A549 (cell line): ENCODE measurements around the gene FAM50A. TPM values are rescaled to one million over a fixed set of nuclear protein-coding genes. Genes with fewer than 3 reads are reported as not detected.

Source experiments
- ATAC-seq, 2 experiments: fragments of 200-7000 bp in 1 of 2; fragments of >200 bp in 1 of 2; cut with Nextera tagmentation in 1 of 2; cut with Tn5 transposase in 1 of 2; 3 replicates each; pipeline versions ENCODE4 v1.8.0 to v1.9.1; 2018 to 2020; ENCODE audit warnings: mild to moderate bottlenecking in 1 of 2, moderate library complexity in 1 of 2
- CTCF ChIA-PET: fragments of 300-600 bp; sonication (Branson Sonifier 250); formaldehyde crosslinking; extraction: SDS; loops from one replicate; lab custom pipeline; 2021; ENCODE audit warnings: antibody characterized with exemption, inconsistent platforms; lab: Yijun Ruan, JAX
- POLR2A ChIA-PET: fragments of 350-600 bp; formaldehyde crosslinking; extraction: SDS; loops from one replicate; lab custom pipeline; 2021; ENCODE audit warnings: antibody characterized with exemption, inconsistent platforms; lab: Yijun Ruan, JAX
- DNase-seq, 2 experiments: peaks; one replicate each; pipeline versions ENCODE4 v3.0.0 to v3.0.0-alpha.2; 2011 to 2016; ENCODE audit warnings: low read depth in 1 of 2, low spot score in 1 of 2
- FAIRE-seq: peaks from 2 replicates; lab custom pipeline; 2011; peaks lifted over from hg19 to GRCh38; lab: Jason Lieb, UNC
- H3K27ac ChIP-seq, 2 experiments: fragments of >200 bp; sonication (Bioruptor Twin); formaldehyde crosslinking; 3 replicates each; pipeline ENCODE4 v1.5.1; 2016 to 2017
- H3K4me1 ChIP-seq: fragments of >200 bp; sonication (Bioruptor Twin); formaldehyde crosslinking; 3 replicates; pipeline ENCODE4 v1.6.1; 2016
- H3K4me2 ChIP-seq: fragments of >200 bp; sonication (Bioruptor Twin); formaldehyde crosslinking; 3 replicates; pipeline ENCODE4 v1.6.1; 2016
- H3K4me3 ChIP-seq: fragments of >200 bp; sonication (Bioruptor Twin); formaldehyde crosslinking; 3 replicates; pipeline ENCODE4 v1.5.1; 2016
- H3K9me3 ChIP-seq: fragments of >200 bp; sonication (Bioruptor Twin); formaldehyde crosslinking; 3 replicates; pipeline ENCODE4 v1.6.1; 2016
- CBX2 ChIP-seq: fragments of 200-600 bp; sonication (generic); IDR thresholded peaks from 2 replicates; pipeline ENCODE4 v1.6.1; 2016; ENCODE audit warnings: low read depth, mild to moderate bottlenecking, borderline replicate concordance
- CBX8 ChIP-seq: fragments of 200-600 bp; sonication (generic); IDR thresholded peaks from 2 replicates; pipeline ENCODE4 v1.6.1; 2016
- CEBPB ChIP-seq, 2 experiments: fragments of >200 bp in 1 of 2; sonication (Bioruptor Twin) in 1 of 2; formaldehyde crosslinking in 1 of 2; IDR thresholded peaks; 2 replicates each; pipeline ENCODE4 v1.6.1; 2012 to 2016
- CHD4 ChIP-seq: fragments of 200-600 bp; sonication (generic); IDR thresholded peaks from 2 replicates; pipeline ENCODE4 v1.6.1; 2016; ENCODE audit warnings: antibody characterized with exemption, mild to moderate bottlenecking, borderline replicate concordance
- CTCF ChIP-seq: fragments of >200 bp; sonication (Bioruptor Twin); formaldehyde crosslinking; IDR thresholded peaks from 3 replicates; pipeline ENCODE4 v1.5.1; 2016
- EHMT2 ChIP-seq: fragments of 200-600 bp; sonication (generic); IDR thresholded peaks from 2 replicates; pipeline ENCODE4 v1.6.1; 2016; ENCODE audit warnings: antibody characterized with exemption, low read depth, mild to moderate bottlenecking, moderate library complexity
- ELK1 ChIP-seq: fragments of 150-350 bp; IDR thresholded peaks from 2 replicates; pipeline ENCODE4 v1.6.1; 2014; ENCODE audit warnings: low read depth, mild to moderate bottlenecking, low read length
- EP300 ChIP-seq, 2 experiments: fragments of >200 bp; sonication (Bioruptor Twin); formaldehyde crosslinking; IDR thresholded peaks; 2 replicates in 1 of 2; 3 replicates in 1 of 2; pipeline ENCODE4 v1.6.1; 2016 to 2017
- ESRRA ChIP-seq: fragments of 150-350 bp; IDR thresholded peaks from 2 replicates; pipeline ENCODE4 v1.6.1; 2014; ENCODE audit warnings: mild to moderate bottlenecking, low read length, borderline replicate concordance
- FOSL2 ChIP-seq, 2 experiments: fragments of 450-650 bp in 1 of 2; fragments of >200 bp in 1 of 2; sonication (Bioruptor Twin) in 1 of 2; formaldehyde crosslinking; IDR thresholded peaks; 2 replicates each; pipeline versions ENCODE4 v1.5.0 to v1.6.1; 2016 to 2020; ENCODE audit warnings: mild to moderate bottlenecking in 1 of 2, moderate library complexity in 1 of 2
- FOXS1 ChIP-seq: fragments of 250-450 bp; sonication (Bioruptor Pico); IDR thresholded peaks from 2 replicates; pipeline ENCODE4 v1.5.0; 2020; ENCODE audit warnings: mild to moderate bottlenecking, moderate library complexity
- HEYL ChIP-seq: fragments of 250-450 bp; sonication (Bioruptor Pico); IDR thresholded peaks from 2 replicates; pipeline ENCODE4 v1.8.0; 2021; ENCODE audit warnings: mild to moderate bottlenecking, moderate library complexity
- HOXA7 ChIP-seq: fragments of 250-450 bp; sonication (Bioruptor Pico); IDR thresholded peaks from 2 replicates; pipeline ENCODE4 v1.5.0; 2020; ENCODE audit warnings: mild to moderate bottlenecking, moderate library complexity
- HOXB13 ChIP-seq: fragments of 250-450 bp; sonication (Bioruptor Pico); IDR thresholded peaks from 2 replicates; pipeline ENCODE4 v1.5.0; 2020; ENCODE audit warnings: low read depth, mild to moderate bottlenecking, moderate library complexity
- JUN ChIP-seq, 2 experiments: fragments of >200 bp; sonication (Bioruptor Twin); formaldehyde crosslinking; IDR thresholded peaks; 2 replicates in 1 of 2; 3 replicates in 1 of 2; pipeline ENCODE4 v1.6.1; 2016 to 2017
- JUNB ChIP-seq: fragments of >200 bp; sonication (Bioruptor Twin); formaldehyde crosslinking; IDR thresholded peaks from 2 replicates; pipeline ENCODE4 v1.6.1; 2016
- KDM1A ChIP-seq: fragments of 200-600 bp; sonication (generic); IDR thresholded peaks from 2 replicates; pipeline ENCODE4 v1.6.1; 2016; ENCODE audit warnings: low read depth, mild to moderate bottlenecking
- KDM5A ChIP-seq: fragments of 200-600 bp; sonication (generic); IDR thresholded peaks from 2 replicates; pipeline ENCODE4 v1.6.1; 2016; ENCODE audit warnings: antibody characterized with exemption, mild to moderate bottlenecking
- MAZ ChIP-seq: fragments of 150-350 bp; IDR thresholded peaks from 2 replicates; pipeline ENCODE4 v1.6.1; 2014; ENCODE audit warnings: antibody characterized with exemption, low read depth, low read length, borderline replicate concordance
- NFE2L2 ChIP-seq: fragments of 150-350 bp; conservative IDR thresholded peaks from 2 replicates; pipeline ENCODE4 v1.6.1; 2014; ENCODE audit warnings: low read length
- NPAS2 ChIP-seq: fragments of 250-450 bp; sonication (Bioruptor Pico); IDR thresholded peaks from 2 replicates; pipeline ENCODE4 v1.8.0; 2022; ENCODE audit warnings: mild to moderate bottlenecking, moderate library complexity, borderline replicate concordance
- NR3C1 ChIP-seq: fragments of >200 bp; sonication (Bioruptor Twin); formaldehyde crosslinking; IDR thresholded peaks from 3 replicates; pipeline ENCODE4 v1.6.1; 2017
- PBX3 ChIP-seq: IDR thresholded peaks from 2 replicates; pipeline ENCODE4 v1.6.1; 2012
- PHF8 ChIP-seq: fragments of 200-600 bp; sonication (generic); IDR thresholded peaks from 2 replicates; pipeline ENCODE4 v1.6.1; 2016; ENCODE audit warnings: low read depth, mild to moderate bottlenecking, antibody characterized with exemption, moderate library complexity, borderline replicate concordance
- POLR2A ChIP-seq: IDR thresholded peaks from 2 replicates; pipeline ENCODE4 v1.6.1; 2012; ENCODE audit warnings: mild to moderate bottlenecking, low read length
- RARB ChIP-seq: fragments of 250-450 bp; sonication (Bioruptor Pico); IDR thresholded peaks from 2 replicates; pipeline ENCODE4 v1.8.0; 2021; ENCODE audit warnings: mild to moderate bottlenecking, moderate library complexity
- RCOR1 ChIP-seq: fragments of 150-350 bp; IDR thresholded peaks from 2 replicates; pipeline ENCODE4 v1.6.1; 2014; ENCODE audit warnings: antibody characterized with exemption, low read length, low read depth
- REST ChIP-seq: fragments of 200-600 bp; sonication (generic); IDR thresholded peaks from 2 replicates; pipeline ENCODE4 v1.6.1; 2016; ENCODE audit warnings: antibody characterized with exemption, mild to moderate bottlenecking, moderate library complexity
- SMC3 ChIP-seq: fragments of >200 bp; sonication (Bioruptor Twin); formaldehyde crosslinking; IDR thresholded peaks from 3 replicates; pipeline ENCODE4 v1.6.1; 2018; ENCODE audit warnings: inconsistent platforms
- SREBF2 ChIP-seq: fragments of 450-650 bp; IDR thresholded peaks from 2 replicates; pipeline ENCODE4 v1.6.1; 2014; ENCODE audit warnings: mild to moderate bottlenecking, moderate library complexity
- TFCP2L1 ChIP-seq: fragments of 250-450 bp; sonication (Bioruptor Pico); IDR thresholded peaks from 2 replicates; pipeline ENCODE4 v1.5.0; 2021; ENCODE audit warnings: mild to moderate bottlenecking
- TP53 ChIP-seq: fragments of 250-450 bp; sonication (Bioruptor Pico); IDR thresholded peaks from 2 replicates; pipeline ENCODE4 v1.5.0; 2021; ENCODE audit warnings: mild to moderate bottlenecking, moderate library complexity
- ZC3H11A ChIP-seq: fragments of 450-650 bp; IDR thresholded peaks from 2 replicates; pipeline ENCODE4 v1.6.1; 2014; ENCODE audit warnings: antibody characterized with exemption, mild to moderate bottlenecking
- ZSCAN20 ChIP-seq: fragments of 250-450 bp; sonication (Bioruptor Pico); IDR thresholded peaks from 2 replicates; pipeline ENCODE4 v1.8.0; 2022; ENCODE audit warnings: mild to moderate bottlenecking, moderate library complexity
- WGBS: methylation state at CpG from one replicate; pipeline ENCODE4 v1.1.6; 2017; ENCODE audit errors: missing lambda C conversion rate; 5-methylcytosine and 5-hydroxymethylcytosine counted together
- polyA plus RNA-seq, 4 experiments: library from polyadenylated mRNA; depleted of rRNA in 3 of 4; stranded (reverse); fragments of >200 nt; fragmentation: RNase III in 1 of 4; extraction: RNeasy Plus Mini Kit Qiagen cat#74134 plus additional on column Dnase treatment in 1 of 4; gene quantifications; 2 replicates in 3 of 4; 3 replicates in 1 of 4; pipeline ENCODE4 v1.2.3, GENCODE V29; 2011 to 2017

FAM50A gene
- polyA plus RNA-seq, 2 of the 4 experiments (the other 2 are of a cell fraction): 57.8 to 123 TPM

GRCh38 chrX:154398668-154399526, 45.0 kb upstream of the FAM50A start:
- H3K9me3 ChIP-seq: no peaks in the 10 kb centered on the region
- peak in 1 of 2 experiments; percentile 10; a peak in 3 of 6 replicates for ATAC-seq
- ChIA-PET POLR2A (interaction anchor here (1.0 to 2.1 kb wide), 13 partner anchors 11 to 142 kb away, joined by 3 to 19 read pairs (median 4); partner anchors contain the start of genes ATP6AP1, DNASE1L1, PLXNA3 and SLC10A3), CTCF (interaction anchor here (0.6 to 4.7 kb wide), 11 partner anchors 9 to 136 kb away, joined by 3 to 28 read pairs (median 5); partner anchors contain the start of genes DNASE1L1, FLNA and TAFAZZIN)
- 1% methylated on average over 36 of the region's 49 CpGs for WGBS
- no peak for FAIRE-seq
- DNase-seq: peak in 1 of 2 experiments; percentile 86
- H3K4me3 ChIP-seq: peak overlapping the region; percentile 88
- peak overlapping the region; percentile 96 to 100 for H3K27ac ChIP-seq
- peak overlapping the region; percentile 89 for H3K4me2 ChIP-seq
- peaks cover 18% of the 10 kb centered on the region; the same call in 2 of the 3 replicates for H3K4me1 ChIP-seq
- TF ChIP-seq JUN (IDR thresholded peaks at IDR 0.05) (no peak; a peak in 1 of 5 replicates), MAZ (no peak), FOSL2 (IDR thresholded peaks at IDR 0.05) (no peak), FOSL2 (CRISPR knock-in tag; IDR thresholded peaks at IDR 0.05) (no peak), RCOR1 (no peak), REST (no peak), SMC3 (no peak), PHF8 (no peak; the same call in 1 of the 2 replicates), ELK1 (no peak), PBX3 (no peak), FOXS1 (no peak), TFCP2L1 (CRISPR knock-in tag) (peak; percentile 49; the same call in 1 of the 2 replicates), KDM1A (no peak), ZSCAN20 (CRISPR knock-in tag) (no peak), KDM5A (no peak), TP53 (CRISPR knock-in tag) (peak; percentile 69; the same call in 1 of the 2 replicates), CEBPB (IDR thresholded peaks at IDR 0.05) (no peak; a peak in 1 of 4 replicates), CTCF (peak; percentile 64), NPAS2 (no peak), CHD4 (no peak), RARB (no peak), NFE2L2 (no peak), HOXA7 (CRISPR knock-in tag) (no peak), EHMT2 (no peak), CBX2 (no peak), ZC3H11A (no peak), POLR2A (no peak), SREBF2 (no peak), HOXB13 (CRISPR knock-in tag) (no peak), HEYL (CRISPR knock-in tag) (no peak), NR3C1 (no peak), CBX8 (no peak), JUNB (no peak), ESRRA (no peak), EP300 (IDR thresholded peaks at IDR 0.05) (no peak)
